ENCODE data around the gene SUGCT.

DNA sequence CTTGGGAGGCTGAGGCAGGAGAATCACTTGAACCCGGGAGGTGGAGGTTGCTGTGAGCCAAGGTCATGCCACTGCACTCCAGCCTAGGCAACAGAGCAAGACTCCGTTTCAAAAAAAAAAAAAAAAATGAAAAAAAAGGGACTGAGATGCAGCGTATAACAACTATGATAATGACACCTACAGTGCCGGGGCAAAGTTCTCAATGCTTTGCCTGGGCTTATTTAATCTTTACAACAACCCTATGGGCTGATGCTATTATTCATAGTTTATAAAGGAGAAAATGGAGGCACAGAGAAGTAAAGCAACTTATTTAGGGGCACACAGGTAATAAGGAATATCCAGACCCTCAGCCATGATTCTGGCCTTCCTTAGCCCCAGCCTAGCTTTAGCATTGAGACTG, 47.6 kb downstream of the SUGCT start:
- TF ChIP-seq, protein P1, sequence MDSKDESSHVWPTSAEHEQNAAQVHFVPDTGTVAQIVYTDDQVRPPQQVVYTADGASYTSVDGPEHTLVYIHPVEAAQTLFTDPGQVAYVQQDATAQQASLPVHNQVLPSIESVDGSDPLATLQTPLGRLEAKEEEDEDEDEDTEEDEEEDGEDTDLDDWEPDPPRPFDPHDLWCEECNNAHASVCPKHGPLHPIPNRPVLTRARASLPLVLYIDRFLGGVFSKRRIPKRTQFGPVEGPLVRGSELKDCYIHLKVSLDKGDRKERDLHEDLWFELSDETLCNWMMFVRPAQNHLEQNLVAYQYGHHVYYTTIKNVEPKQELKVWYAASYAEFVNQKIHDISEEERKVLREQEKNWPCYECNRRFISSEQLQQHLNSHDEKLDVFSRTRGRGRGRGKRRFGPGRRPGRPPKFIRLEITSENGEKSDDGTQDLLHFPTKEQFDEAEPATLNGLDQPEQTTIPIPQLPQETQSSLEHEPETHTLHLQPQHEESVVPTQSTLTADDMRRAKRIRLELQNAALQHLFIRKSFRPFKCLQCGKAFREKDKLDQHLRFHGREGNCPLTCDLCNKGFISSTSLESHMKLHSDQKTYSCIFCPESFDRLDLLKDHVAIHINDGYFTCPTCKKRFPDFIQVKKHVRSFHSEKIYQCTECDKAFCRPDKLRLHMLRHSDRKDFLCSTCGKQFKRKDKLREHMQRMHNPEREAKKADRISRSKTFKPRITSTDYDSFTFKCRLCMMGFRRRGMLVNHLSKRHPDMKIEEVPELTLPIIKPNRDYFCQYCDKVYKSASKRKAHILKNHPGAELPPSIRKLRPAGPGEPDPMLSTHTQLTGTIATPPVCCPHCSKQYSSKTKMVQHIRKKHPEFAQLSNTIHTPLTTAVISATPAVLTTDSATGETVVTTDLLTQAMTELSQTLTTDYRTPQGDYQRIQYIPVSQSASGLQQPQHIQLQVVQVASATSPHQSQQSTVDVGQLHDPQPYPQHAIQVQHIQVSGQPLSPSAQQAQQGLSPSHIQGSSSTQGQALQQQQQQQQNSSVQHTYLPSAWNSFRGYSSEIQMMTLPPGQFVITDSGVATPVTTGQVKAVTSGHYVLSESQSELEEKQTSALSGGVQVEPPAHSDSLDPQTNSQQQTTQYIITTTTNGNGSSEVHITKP (tag by site-specific recombination; IDR thresholded peaks at IDR 0.05): no peak
- TF ChIP-seq ZNF670 (tag by site-specific recombination; IDR thresholded peaks at IDR 0.05; ENCODE audit: low read depth) (no peak), YY1 (tag by site-specific recombination; IDR thresholded peaks at IDR 0.05) (no peak), PRDM4 (tag by site-specific recombination; IDR thresholded peaks at IDR 0.05) (no peak), CTCF (tag by site-specific recombination; IDR thresholded peaks at IDR 0.05) (no peak), ZNF558 (tag by site-specific recombination; IDR thresholded peaks at IDR 0.05) (no peak), ZNF529 (tag by site-specific recombination; IDR thresholded peaks at IDR 0.05; ENCODE audit: insufficient replicate concordance) (no peak), IKZF3 (tag by site-specific recombination; IDR thresholded peaks at IDR 0.05) (no peak), ZNF791 (tag by site-specific recombination; IDR thresholded peaks at IDR 0.05) (no peak), ZNF776 (tag by site-specific recombination; IDR thresholded peaks at IDR 0.05; ENCODE audit: borderline replicate concordance) (no peak), SCRT1 (tag by site-specific recombination; IDR thresholded peaks at IDR 0.05; ENCODE audit: borderline replicate concordance) (no peak), HOXD13 (CRISPR knock-in tag; IDR thresholded peaks at IDR 0.05; ENCODE audit: borderline replicate concordance) (no peak)

All from HEK293 (cell line).